ENCODE data around the gene METTL21A.

Gene METTL21A

DNA sequence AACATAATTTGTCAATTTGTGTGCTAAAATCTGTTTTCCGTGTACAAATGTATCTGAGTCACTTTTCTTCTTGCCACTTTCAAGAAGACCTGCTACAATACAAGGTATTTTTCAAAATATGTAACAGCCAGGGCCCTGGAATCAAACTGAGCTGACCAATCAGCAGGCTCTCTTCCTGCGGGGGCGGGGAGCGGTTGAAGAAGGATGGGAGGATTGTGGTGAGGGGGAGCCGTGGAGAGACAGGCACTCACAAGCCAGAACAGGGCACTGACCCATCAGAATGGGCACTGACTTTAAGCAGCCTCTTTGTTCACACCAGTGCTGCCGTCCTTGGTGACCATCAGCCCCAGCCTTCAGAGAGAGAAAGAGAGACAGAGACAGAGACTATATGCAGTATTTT lies 45.7 kb upstream of the METTL21A start:
- H2AFZ ChIP-seq = no peak overlapping the region

DNA sequence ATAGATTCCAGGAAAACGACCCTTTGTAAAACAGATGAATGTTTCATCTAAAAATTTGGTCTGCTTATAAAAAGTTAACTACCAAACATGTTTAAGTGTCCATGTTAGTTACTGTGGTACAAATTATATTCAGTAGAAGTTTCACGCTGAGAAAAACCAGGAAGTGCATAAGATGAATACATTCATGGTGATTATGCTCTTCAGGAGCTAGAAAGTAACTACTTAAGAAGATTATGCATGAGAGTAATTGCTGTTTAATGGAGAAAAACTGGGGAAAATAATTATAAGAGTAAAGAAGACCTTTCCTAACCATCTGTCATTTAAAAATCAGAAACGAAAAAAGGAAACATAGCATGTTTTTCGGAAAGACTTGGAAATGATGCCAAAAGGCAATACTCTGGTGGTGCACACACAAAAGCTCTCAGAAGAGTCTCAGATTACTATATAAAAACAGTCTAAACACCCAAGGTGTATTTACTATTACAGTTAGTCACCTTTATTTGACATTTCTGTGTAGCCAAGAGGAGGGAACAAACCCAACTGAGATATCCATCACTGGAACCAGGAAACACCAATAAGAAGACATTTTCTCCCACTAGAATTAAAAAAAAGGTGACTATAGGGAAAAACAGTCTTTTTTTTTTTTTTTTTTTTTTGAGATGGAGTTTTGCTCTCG lies 38.8 kb upstream of the METTL21A start:
- H3K9ac ChIP-seq = no peak overlapping the region
- no peaks in the 10 kb centered on the region for H3K4me1 ChIP-seq
- H3K4me3 ChIP-seq (ENCODE audit: low read depth, low read length) = no peak overlapping the region
- no peak overlapping the region for H3K4me2 ChIP-seq (ENCODE audit: low read length)
- TF ChIP-seq, protein P1, sequence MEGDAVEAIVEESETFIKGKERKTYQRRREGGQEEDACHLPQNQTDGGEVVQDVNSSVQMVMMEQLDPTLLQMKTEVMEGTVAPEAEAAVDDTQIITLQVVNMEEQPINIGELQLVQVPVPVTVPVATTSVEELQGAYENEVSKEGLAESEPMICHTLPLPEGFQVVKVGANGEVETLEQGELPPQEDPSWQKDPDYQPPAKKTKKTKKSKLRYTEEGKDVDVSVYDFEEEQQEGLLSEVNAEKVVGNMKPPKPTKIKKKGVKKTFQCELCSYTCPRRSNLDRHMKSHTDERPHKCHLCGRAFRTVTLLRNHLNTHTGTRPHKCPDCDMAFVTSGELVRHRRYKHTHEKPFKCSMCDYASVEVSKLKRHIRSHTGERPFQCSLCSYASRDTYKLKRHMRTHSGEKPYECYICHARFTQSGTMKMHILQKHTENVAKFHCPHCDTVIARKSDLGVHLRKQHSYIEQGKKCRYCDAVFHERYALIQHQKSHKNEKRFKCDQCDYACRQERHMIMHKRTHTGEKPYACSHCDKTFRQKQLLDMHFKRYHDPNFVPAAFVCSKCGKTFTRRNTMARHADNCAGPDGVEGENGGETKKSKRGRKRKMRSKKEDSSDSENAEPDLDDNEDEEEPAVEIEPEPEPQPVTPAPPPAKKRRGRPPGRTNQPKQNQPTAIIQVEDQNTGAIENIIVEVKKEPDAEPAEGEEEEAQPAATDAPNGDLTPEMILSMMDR (IDR thresholded peaks at IDR 0.05) = no peak
- H3K27ac ChIP-seq = no peak overlapping the region
- H3K36me3 ChIP-seq (ENCODE audit: control insufficient read depth, insufficient read depth, low read length) = no peaks in the 10 kb centered on the region
- H3K9me3 ChIP-seq (ENCODE audit: control insufficient read depth, low read length) = no peaks in the 10 kb centered on the region
- H3K79me2 ChIP-seq = no peaks in the 10 kb centered on the region
- no peaks in the 10 kb centered on the region for H3K27me3 ChIP-seq (ENCODE audit: control insufficient read depth, insufficient read depth, low read length)
- no peak overlapping the region for H2AFZ ChIP-seq

More for the DNA sequence above, 45.7 kb upstream of the METTL21A start:
- H3K9me3 ChIP-seq (ENCODE audit: control insufficient read depth, low read length) = no peaks in the 10 kb centered on the region
- H3K4me2 ChIP-seq (ENCODE audit: low read length) = no peak overlapping the region
- H3K4me1 ChIP-seq = no peaks in the 10 kb centered on the region
- H3K27ac ChIP-seq = no peak overlapping the region
- TF ChIP-seq, protein P1 (IDR thresholded peaks at IDR 0.05) = no peak
- H3K4me3 ChIP-seq (ENCODE audit: low read depth, low read length) = no peak overlapping the region
- no peaks in the 10 kb centered on the region for H3K79me2 ChIP-seq
- H3K27me3 ChIP-seq (ENCODE audit: control insufficient read depth, insufficient read depth, low read length) = no peaks in the 10 kb centered on the region
- H3K9ac ChIP-seq = no peak overlapping the region
- H3K36me3 ChIP-seq (ENCODE audit: control insufficient read depth, insufficient read depth, low read length) = no peaks in the 10 kb centered on the region

DNA sequence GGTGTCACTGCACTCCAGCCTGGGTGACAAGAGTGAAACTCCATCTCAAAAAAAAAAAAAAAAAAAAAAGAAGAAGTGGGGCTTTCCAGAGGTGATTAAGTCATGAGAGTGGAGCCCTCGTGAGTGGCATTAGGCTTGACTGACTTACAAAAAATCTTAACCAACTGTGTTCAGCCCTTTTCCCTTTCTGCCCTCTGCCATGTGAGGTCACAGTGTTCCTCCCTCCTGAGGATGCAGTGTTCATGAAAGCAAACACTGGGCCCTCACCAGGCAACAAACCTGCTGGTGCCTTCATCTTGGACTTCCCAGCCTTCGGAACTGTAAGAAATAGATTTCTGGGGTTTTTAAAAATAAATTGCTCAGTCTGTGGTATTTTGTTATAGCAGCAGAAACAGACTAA lies 37.0 kb upstream of the METTL21A start:
- no peak overlapping the region for H2AFZ ChIP-seq
- H3K9me3 ChIP-seq (ENCODE audit: control insufficient read depth, low read length) = no peaks in the 10 kb centered on the region
- no peak overlapping the region for H3K9ac ChIP-seq
- no peak overlapping the region for H3K4me3 ChIP-seq (ENCODE audit: low read depth, low read length)
- H3K27me3 ChIP-seq (ENCODE audit: control insufficient read depth, insufficient read depth, low read length) = no peaks in the 10 kb centered on the region
- no peaks in the 10 kb centered on the region for H3K79me2 ChIP-seq
- no peak overlapping the region for H3K27ac ChIP-seq
- no peaks in the 10 kb centered on the region for H3K4me1 ChIP-seq
- H3K4me2 ChIP-seq (ENCODE audit: low read length) = no peak overlapping the region
- TF ChIP-seq, protein P1 (IDR thresholded peaks at IDR 0.05) = no peak
- no peaks in the 10 kb centered on the region for H3K36me3 ChIP-seq (ENCODE audit: control insufficient read depth, insufficient read depth, low read length)

DNA sequence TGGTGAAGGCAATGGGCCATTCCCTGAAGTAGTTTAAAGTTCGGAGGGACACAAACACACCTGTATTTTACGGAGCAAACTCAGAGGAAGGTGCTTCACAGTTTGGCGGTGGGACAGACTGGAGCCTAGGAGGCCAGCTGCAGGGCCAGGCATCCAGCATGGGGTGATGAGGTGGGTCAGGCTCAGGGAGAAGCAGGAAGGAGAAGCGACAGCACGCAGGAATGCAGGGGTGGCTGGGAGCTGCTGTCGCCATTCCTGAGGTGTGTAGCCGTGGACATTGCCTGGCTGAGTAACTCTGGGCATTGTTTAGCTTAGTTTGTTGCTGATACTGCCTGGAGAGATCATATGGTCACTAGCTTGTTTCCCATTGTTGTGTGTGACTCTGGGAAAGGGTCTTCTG lies 35.8 kb upstream of the METTL21A start:
- Histone ChIP-seq H3K4me1 (no peaks in the 10 kb centered on the region), H3K27ac (no peak overlapping the region), H3K4me2 (ENCODE audit: low read length) (no peak overlapping the region), H3K79me2 (no peaks in the 10 kb centered on the region), H3K4me3 (ENCODE audit: low read depth, low read length) (no peak overlapping the region), H3K9me3 (ENCODE audit: control insufficient read depth, low read length) (no peaks in the 10 kb centered on the region), H3K36me3 (ENCODE audit: control insufficient read depth, insufficient read depth, low read length) (no peaks in the 10 kb centered on the region), H3K9ac (no peak overlapping the region), H3K27me3 (ENCODE audit: control insufficient read depth, insufficient read depth, low read length) (no peaks in the 10 kb centered on the region), H2AFZ (no peak overlapping the region)
- TF ChIP-seq, protein P1 (IDR thresholded peaks at IDR 0.05) = no peak

DNA sequence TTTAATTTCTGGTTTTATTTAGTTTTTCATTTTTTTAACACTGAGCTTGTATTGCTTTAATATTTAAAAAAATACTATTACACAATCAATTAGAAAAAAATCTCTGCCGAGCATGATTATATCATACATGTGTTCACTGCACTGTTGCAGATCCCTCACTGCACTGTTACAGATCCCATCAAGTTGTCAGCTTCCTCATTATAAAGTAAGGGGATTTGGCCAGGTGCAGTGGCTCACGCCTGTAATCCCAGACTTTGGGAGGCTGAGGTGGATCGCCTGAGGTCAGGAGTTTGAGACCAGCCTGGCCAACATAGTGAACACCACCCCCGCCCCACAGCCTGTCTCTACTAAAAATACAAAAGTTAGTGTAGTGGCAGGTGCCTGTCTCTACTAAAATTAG lies 33.0 kb upstream of the METTL21A start:
- Histone ChIP-seq H3K4me3 (ENCODE audit: low read depth, low read length) (no peak overlapping the region), H3K79me2 (no peaks in the 10 kb centered on the region)
- TF ChIP-seq, protein P1 (IDR thresholded peaks at IDR 0.05) = no peak

More for the DNA sequence above, 33.0 kb upstream of the METTL21A start:
- H3K36me3 ChIP-seq (ENCODE audit: control insufficient read depth, insufficient read depth, low read length) = no peaks in the 10 kb centered on the region
- H3K4me1 ChIP-seq = no peaks in the 10 kb centered on the region
- no peaks in the 10 kb centered on the region for H3K27me3 ChIP-seq (ENCODE audit: control insufficient read depth, insufficient read depth, low read length)
- H3K27ac ChIP-seq = no peak overlapping the region
- no peaks in the 10 kb centered on the region for H3K9me3 ChIP-seq (ENCODE audit: control insufficient read depth, low read length)
- no peak overlapping the region for H3K4me2 ChIP-seq (ENCODE audit: low read length)
- no peak overlapping the region for H2AFZ ChIP-seq
- no peak overlapping the region for H3K9ac ChIP-seq

Data from parathyroid adenoma (tissue), 2 donors.